Progenitor cell of endocrine pancreas (in vitro differentiated cells): ENCODE measurements around the gene TACC2. TPM values are rescaled to one million over a fixed set of nuclear protein-coding genes. Genes with fewer than 3 reads are reported as not detected.

Experiments used
- DNase-seq: peaks from one replicate; pipeline ENCODE4 v3.0.0; 2021; ENCODE audit warnings: low spot score; ENCODE audit not compliant: unreplicated experiment
- H3K27ac Mint-ChIP-seq: 2 replicates; pipeline ENCODE4 v1.8.0; 2021; ENCODE audit warnings: mild to moderate bottlenecking, moderate library complexity, mixed read lengths
- H3K27me3 Mint-ChIP-seq: 2 replicates; pipeline ENCODE4 v1.8.0; 2021; ENCODE audit warnings: mixed read lengths
- H3K36me3 Mint-ChIP-seq: 2 replicates; pipeline ENCODE4 v1.8.0; 2022; ENCODE audit warnings: mixed read lengths; ENCODE audit not compliant: insufficient read depth
- H3K4me1 Mint-ChIP-seq: 2 replicates; pipeline ENCODE4 v1.8.0; 2021; ENCODE audit warnings: low read depth, mixed read lengths
- H3K4me3 Mint-ChIP-seq: 2 replicates; pipeline ENCODE4 v1.8.0; 2021; ENCODE audit warnings: low read depth, mild to moderate bottlenecking, moderate library complexity, mixed read lengths
- H3K9me3 Mint-ChIP-seq: 2 replicates; pipeline ENCODE4 v1.8.0; 2021; ENCODE audit warnings: low read depth, mixed read lengths
- total RNA-seq: library from RNA; stranded (reverse); gene quantifications from 2 replicates; pipeline ENCODE4 v1.2.1, GENCODE V29; 2021
- TF ChIP-seq, protein P1 (sequence below): fragments of 200-600 bp; sonication (generic); IDR thresholded peaks from one replicate; pipeline ENCODE4 v1.5.0; 2021; ENCODE audit warnings: antibody characterized with exemption, mild to moderate bottlenecking; ENCODE audit not compliant: unreplicated experiment

The TACC2 gene
- total RNA-seq, 1 donor from 2014 or later = 60.4 TPM

DNA sequence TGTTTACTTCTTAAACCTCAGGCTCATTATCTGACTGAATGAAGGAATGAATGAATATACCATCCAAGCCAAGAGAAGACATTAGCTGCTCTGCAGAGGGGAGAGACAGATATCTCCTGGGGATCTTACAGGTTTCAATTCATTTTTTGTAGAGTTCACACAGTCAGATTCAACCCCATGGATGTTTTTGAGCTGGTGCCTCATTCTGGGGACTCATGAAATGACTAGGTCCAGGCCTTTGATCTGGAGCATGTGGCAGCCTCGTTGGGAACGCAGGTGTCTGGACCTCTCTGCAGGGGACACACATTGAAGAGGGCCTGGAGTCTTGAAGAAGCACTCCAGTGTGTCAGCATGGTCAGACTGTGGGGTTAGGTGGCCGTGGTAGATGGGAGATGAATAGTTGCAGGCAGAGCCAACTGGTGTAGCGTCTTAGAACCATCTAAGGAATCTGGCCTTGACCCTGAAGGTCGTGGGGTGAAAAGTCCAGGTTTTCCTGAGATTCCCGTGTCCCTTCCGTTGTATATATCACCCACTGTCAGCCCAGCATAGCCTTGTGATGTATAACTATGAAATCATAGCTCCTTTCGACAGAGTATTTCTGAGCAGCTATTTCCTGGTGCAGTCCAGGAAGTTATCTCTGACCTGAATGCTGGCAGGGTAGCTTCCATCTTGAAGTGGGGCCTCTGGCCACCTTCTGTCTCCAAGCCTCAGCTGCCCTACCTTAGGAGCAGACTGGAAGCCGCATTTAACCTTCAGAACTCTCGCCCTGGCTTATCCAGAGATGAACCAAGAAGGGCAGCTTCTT, 304.4 kb downstream of the TACC2 start:
- Mint-ChIP-seq H3K4me3 (no peak overlapping the region), H3K9me3 (no peaks in the 10 kb centered on the region), H3K4me1 (peaks cover 3% of the 10 kb centered on the region), H3K27me3 (peaks cover 4% of the 10 kb centered on the region), H3K27ac (no peak overlapping the region), H3K36me3 (no peaks in the 10 kb centered on the region)
- no peak for DNase-seq
- TF ChIP-seq, protein P1, sequence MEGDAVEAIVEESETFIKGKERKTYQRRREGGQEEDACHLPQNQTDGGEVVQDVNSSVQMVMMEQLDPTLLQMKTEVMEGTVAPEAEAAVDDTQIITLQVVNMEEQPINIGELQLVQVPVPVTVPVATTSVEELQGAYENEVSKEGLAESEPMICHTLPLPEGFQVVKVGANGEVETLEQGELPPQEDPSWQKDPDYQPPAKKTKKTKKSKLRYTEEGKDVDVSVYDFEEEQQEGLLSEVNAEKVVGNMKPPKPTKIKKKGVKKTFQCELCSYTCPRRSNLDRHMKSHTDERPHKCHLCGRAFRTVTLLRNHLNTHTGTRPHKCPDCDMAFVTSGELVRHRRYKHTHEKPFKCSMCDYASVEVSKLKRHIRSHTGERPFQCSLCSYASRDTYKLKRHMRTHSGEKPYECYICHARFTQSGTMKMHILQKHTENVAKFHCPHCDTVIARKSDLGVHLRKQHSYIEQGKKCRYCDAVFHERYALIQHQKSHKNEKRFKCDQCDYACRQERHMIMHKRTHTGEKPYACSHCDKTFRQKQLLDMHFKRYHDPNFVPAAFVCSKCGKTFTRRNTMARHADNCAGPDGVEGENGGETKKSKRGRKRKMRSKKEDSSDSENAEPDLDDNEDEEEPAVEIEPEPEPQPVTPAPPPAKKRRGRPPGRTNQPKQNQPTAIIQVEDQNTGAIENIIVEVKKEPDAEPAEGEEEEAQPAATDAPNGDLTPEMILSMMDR = no peak

DNA sequence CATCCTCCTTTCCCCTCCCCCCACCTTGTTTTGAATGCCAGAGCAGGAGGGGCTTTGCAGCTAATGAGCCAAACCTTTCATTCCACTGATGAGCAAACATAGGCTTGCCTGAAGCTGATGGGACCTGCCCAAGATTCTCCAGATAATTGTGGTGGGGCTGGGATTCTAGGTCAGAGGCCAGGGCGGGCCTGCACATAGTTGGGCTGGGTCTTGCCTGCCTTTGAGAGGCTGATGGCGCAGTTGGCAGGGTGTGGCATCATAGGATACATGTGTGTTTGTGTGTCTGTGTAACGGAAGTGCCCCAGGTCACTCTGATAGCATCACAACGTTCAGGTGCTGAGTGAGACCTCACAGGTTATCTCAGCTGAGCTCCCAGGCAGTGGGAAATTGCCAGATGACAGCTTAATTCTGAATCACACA, 305.0 kb downstream of the TACC2 start:
- DNase-seq = no peak
- Mint-ChIP-seq H3K27me3 (peaks cover 4% of the 10 kb centered on the region), H3K36me3 (no peaks in the 10 kb centered on the region), H3K4me3 (no peak overlapping the region), H3K27ac (no peak overlapping the region), H3K9me3 (no peaks in the 10 kb centered on the region), H3K4me1 (peaks cover 5% of the 10 kb centered on the region)
- TF ChIP-seq, protein P1 = no peak

DNA sequence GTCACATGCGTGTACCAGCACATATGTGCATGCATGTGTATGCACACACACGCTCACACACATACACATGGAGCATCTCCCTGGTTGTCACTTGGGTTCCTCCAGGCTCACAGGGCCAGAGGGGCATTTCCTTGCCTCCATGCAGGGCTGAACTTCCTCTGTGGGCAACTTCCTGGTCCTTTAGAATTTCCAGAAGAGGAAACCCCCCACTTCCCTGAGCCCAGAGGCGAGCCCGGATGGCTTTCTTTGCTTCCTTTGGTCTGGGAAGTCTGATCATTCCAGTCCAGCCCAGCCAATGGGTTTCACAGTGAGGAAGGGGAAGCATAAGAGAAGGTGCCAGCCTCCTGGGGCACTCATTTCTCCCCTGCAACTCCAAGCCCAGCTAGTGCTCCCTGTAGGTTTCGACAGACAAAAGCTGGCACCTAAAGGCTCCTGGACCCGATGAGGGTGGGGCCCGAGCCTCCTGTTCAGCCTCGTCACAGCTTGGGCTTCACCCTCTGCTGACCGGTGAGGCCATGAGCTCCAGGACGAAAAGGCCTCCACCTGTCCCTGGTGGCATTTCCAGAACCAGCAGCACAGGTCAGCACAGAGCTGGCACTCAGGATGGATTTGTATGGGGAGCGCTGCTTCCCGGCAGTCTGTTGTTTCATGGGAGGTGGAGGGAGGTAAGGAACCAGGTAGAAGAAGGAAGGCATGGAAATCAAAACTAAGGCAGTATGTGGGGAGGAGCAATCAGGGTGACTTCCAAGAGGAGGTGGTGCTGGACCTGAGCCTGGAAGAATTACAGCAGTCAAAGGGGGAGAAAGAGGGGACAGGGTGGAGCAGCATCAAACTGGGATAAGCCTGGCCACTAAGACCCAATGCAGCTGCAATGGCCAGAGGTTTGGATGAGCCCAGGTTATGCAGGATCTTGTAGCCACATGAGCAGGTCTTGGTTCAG, 305.8 kb downstream of the TACC2 start:
- no peaks in the 10 kb centered on the region for H3K36me3 Mint-ChIP-seq
- H3K4me1 Mint-ChIP-seq = peaks cover 5% of the 10 kb centered on the region
- H3K9me3 Mint-ChIP-seq = no peaks in the 10 kb centered on the region
- no peak overlapping the region for H3K4me3 Mint-ChIP-seq
- TF ChIP-seq, protein P1 = no peak
- no peak for DNase-seq
- H3K27me3 Mint-ChIP-seq = peaks cover 4% of the 10 kb centered on the region
- no peak overlapping the region for H3K27ac Mint-ChIP-seq

DNA sequence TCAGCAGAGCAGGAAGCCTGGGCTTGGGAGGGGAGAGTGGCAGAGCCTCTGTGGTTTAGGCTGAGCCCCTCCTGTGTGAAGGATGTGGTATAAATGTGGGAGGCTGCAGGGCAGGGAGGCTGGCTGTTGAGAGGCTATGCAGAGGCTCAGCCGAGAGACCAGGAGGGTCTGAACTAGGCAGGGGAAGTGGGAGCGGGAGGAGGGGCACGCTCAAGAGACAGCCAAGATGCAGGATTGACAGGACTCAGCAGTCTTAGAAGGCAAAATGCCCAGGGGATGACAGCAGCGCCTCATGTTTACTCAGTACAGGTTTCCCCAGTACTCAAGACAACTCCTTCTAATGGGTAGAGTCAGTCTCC, 306.5 kb downstream of the TACC2 start:
- H3K9me3 Mint-ChIP-seq = no peaks in the 10 kb centered on the region
- no peak overlapping the region for H3K27ac Mint-ChIP-seq
- DNase-seq = no peak
- TF ChIP-seq, protein P1 = no peak
- no peak overlapping the region for H3K4me3 Mint-ChIP-seq
- peaks cover 4% of the 10 kb centered on the region for H3K27me3 Mint-ChIP-seq
- no peaks in the 10 kb centered on the region for H3K36me3 Mint-ChIP-seq
- H3K4me1 Mint-ChIP-seq = peaks cover 5% of the 10 kb centered on the region

DNA sequence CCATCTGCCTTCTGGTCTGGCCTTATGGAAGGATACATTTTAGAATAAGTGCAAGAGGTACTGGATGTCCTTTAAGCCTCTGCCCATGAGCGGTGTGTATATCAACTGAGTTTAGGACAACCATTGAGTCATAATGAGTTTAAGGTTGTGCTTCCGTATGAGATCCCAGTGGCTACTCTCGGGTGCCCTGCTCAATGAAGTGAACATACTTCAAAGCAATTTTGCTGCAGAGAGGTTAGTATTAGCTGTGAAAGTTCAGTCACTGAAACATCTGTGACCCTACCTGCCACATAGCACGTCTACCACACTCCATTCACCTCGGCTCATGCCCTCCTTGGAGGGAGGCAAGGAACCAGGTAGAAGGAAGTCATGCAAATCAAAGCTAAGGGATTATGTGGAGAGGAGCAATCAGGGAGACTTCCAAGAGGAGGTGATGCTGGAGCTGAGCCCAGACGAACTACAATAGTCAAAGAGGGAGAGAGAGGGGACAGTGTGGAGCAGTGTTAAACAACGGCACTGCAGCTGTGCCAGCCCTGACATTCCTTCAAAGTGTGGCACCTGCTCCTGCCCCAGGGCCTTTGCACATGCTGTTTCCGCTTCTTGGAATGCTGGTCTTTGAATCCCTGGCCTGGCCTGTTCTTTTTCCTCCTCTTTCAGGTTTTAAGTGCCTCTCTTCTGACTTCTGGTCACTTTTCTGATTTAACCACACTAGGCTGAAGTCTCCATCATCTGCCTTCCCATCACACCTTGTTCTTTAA, 307.6 kb downstream of the TACC2 start:
- no peak for DNase-seq
- H3K4me3 Mint-ChIP-seq = no peak overlapping the region
- TF ChIP-seq, protein P1 = no peak
- peaks cover 5% of the 10 kb centered on the region for H3K4me1 Mint-ChIP-seq
- H3K9me3 Mint-ChIP-seq = no peaks in the 10 kb centered on the region
- peaks cover 4% of the 10 kb centered on the region for H3K27me3 Mint-ChIP-seq
- H3K36me3 Mint-ChIP-seq = no peaks in the 10 kb centered on the region
- H3K27ac Mint-ChIP-seq = no peak overlapping the region
